ENCODE measurements around the gene ATP8A2. TPM values are rescaled to one million over a fixed set of nuclear protein-coding genes. Genes with fewer than 3 reads are reported as not detected.

The ATP8A2 gene
- total RNA-seq, 1 donor from 2014 or later: 1.7 TPM

DNA sequence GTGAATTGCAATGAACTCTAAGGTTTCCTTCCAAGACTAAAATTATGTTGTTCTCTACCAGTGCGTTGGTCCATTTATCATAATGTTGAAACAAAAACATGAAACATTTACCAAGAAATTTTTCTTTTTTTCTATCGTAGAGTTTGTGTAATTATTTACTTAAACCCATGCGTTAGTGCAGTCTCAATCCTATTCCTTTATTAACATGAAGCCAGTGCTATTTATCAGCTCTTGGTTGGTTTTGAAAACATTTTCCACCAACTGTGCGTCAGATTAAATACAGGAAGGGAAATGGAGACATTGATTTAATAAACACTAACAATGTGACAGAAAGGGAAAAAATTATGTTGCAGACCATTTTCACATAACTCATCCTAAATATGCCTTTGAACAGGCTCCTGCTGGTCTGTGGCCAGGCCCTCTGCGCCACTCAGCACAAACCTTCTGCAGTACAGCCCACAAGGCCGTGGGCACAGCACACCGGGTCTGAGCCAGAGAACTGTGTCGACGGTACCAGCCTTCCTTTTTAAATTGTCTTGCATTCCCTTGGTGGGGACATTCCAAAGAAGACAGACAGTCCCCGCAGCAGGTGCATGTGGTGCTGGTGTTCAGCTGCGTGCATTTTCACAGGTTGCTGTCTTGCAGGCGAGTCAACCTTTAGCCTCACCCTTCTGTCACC lies 544.2 kb downstream of the ATP8A2 start:
- DNase-seq: no peak
- TF ChIP-seq, protein P1, sequence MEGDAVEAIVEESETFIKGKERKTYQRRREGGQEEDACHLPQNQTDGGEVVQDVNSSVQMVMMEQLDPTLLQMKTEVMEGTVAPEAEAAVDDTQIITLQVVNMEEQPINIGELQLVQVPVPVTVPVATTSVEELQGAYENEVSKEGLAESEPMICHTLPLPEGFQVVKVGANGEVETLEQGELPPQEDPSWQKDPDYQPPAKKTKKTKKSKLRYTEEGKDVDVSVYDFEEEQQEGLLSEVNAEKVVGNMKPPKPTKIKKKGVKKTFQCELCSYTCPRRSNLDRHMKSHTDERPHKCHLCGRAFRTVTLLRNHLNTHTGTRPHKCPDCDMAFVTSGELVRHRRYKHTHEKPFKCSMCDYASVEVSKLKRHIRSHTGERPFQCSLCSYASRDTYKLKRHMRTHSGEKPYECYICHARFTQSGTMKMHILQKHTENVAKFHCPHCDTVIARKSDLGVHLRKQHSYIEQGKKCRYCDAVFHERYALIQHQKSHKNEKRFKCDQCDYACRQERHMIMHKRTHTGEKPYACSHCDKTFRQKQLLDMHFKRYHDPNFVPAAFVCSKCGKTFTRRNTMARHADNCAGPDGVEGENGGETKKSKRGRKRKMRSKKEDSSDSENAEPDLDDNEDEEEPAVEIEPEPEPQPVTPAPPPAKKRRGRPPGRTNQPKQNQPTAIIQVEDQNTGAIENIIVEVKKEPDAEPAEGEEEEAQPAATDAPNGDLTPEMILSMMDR (IDR thresholded peaks at IDR 0.05): no peak
- ATAC-seq: no peak
- Histone ChIP-seq H3K9me3 (no peaks in the 10 kb centered on the region), H3K27ac (no peak overlapping the region), H3K27me3 (ENCODE audit: low read depth) (no peaks in the 10 kb centered on the region), H3K36me3 (no peaks in the 10 kb centered on the region), H3K4me3 (no peak overlapping the region), H3K4me1 (no peaks in the 10 kb centered on the region)
- intact Hi-C loops (cut with DNase I): no loop called here

DNA sequence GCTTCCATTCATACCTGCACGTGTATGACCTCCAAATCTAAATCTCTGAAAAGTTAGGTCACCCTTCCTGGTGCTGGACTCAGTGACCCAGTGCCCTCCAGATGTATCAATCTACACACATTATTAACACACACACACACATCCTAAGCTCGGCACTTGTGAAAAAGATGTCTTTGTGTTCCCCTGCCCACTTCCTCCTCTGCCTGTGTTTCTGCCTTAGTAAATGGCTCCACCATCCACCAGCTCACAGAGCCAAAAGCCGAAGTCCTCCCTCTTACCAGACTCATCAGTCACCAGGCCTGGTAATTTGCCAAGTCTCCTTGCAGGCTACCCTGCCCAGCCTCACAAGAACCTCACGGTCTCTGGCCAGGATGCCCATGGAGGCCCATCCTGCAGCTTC lies 548.5 kb downstream of the ATP8A2 start:
- no peaks in the 10 kb centered on the region for H3K9me3 ChIP-seq
- no peaks in the 10 kb centered on the region for H3K27me3 ChIP-seq (ENCODE audit: low read depth)
- TF ChIP-seq, protein P1 (IDR thresholded peaks at IDR 0.05): no peak
- no peak overlapping the region for H3K27ac ChIP-seq
- intact Hi-C loops (cut with DNase I): no loop called here
- DNase-seq (no peak), ATAC-seq (no peak)
- H3K4me1 ChIP-seq: no peaks in the 10 kb centered on the region
- H3K36me3 ChIP-seq: no peaks in the 10 kb centered on the region
- H3K4me3 ChIP-seq: no peak overlapping the region

DNA sequence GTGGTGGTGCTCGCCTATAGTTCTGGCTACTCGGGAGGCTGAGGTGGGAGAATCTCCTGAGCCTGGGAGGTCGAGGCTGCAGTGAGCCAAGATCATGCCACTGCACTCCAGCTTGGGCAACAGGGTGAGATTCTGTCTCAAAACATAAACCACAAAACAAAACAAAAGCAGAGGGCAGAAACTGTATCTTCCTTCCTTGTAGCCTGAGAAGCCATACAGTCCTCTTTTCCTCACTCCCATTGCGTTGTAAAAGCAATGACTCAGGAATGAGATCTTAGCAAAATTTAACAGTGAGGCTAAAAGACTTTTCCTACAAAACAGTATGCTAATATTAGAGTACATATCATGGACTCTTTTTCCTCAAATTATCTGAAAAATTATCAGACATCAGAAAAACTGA lies 549.2 kb downstream of the ATP8A2 start:
- intact Hi-C loops (cut with DNase I): no loop called here
- Histone ChIP-seq H3K27ac (no peak overlapping the region), H3K4me3 (no peak overlapping the region), H3K9me3 (no peaks in the 10 kb centered on the region), H3K27me3 (ENCODE audit: low read depth) (no peaks in the 10 kb centered on the region), H3K4me1 (no peaks in the 10 kb centered on the region), H3K36me3 (no peaks in the 10 kb centered on the region)
- DNase-seq (no peak), ATAC-seq (no peak)
- TF ChIP-seq, protein P1 (IDR thresholded peaks at IDR 0.05): no peak

DNA sequence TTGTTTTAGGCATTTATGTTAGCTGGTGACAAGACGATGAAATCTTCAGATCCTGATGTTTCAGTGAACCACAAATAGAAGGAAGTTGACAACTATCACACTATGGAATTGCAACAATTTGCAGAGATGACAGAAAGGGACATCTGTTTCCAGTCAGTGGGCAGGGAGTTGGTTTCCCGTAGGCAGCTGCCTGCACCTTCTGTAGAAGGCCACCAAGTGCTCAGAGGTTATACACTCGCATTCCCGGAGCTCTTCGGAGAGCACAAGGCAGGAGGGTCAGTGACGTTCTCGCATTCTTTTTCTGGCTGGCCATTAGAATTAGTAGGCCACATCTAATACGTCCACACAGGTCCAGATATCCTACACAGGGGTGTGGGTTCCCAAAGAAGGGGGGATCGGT lies 550.6 kb downstream of the ATP8A2 start:
- no peaks in the 10 kb centered on the region for H3K9me3 ChIP-seq
- ATAC-seq: no peak
- H3K36me3 ChIP-seq: no peaks in the 10 kb centered on the region
- no peak for DNase-seq
- TF ChIP-seq, protein P1 (IDR thresholded peaks at IDR 0.05): no peak
- no peaks in the 10 kb centered on the region for H3K27me3 ChIP-seq (ENCODE audit: low read depth)
- intact Hi-C loops (cut with DNase I): no loop called here
- no peaks in the 10 kb centered on the region for H3K4me1 ChIP-seq
- no peak overlapping the region for H3K27ac ChIP-seq
- H3K4me3 ChIP-seq: no peak overlapping the region

DNA sequence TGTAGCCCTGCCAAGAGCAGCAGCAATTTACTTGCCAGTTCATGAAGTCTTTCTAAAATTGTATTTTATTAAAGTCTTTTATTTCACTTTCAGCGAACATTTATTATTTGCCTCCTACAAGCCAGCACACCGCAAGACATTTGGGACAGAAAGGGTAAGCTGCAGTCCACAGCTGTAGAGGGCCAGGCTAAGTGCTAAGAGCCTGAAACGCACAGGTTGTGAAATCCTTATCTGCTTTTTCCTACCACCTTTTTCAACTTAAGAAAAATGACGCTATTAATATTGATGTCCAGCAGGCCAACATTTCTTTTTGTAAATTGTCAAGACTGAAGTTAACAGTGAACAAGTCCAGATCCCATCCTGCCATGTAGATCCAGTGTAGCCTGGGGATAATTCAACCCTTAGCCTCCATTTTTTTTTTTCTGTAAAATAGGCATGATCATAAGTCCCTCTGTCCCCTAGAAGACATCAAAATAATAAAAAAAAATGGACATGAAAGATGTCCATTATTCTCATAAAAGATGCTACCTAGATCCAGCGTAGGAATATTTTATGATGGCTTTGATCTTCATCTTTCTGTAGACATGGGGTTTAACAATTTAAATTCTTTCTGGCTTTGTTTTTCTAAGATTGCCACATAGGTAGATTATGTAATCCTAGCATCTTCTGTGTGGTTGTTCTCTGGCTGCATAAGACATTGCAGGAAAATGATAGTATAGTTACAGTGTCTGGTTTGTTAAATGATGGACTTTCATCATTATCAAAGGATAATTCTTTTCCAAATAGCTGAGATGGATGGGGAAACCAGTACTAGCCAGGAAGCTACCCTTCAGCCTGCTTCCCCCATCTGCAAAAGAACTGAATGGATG lies 551.7 kb downstream of the ATP8A2 start:
- intact Hi-C loops (cut with DNase I): no loop called here
- ATAC-seq (peak in 1 of 2 donors; percentile 56), DNase-seq (no peak)
- no peaks in the 10 kb centered on the region for H3K36me3 ChIP-seq
- no peaks in the 10 kb centered on the region for H3K9me3 ChIP-seq
- TF ChIP-seq, protein P1 (IDR thresholded peaks at IDR 0.05): no peak
- H3K27ac ChIP-seq: no peak overlapping the region
- no peak overlapping the region for H3K4me3 ChIP-seq
- H3K27me3 ChIP-seq (ENCODE audit: low read depth): no peaks in the 10 kb centered on the region
- no peaks in the 10 kb centered on the region for H3K4me1 ChIP-seq

Measured in lower lobe of right lung (tissue), 2 donors.